GM18499 (cell line): ENCODE measurements around the gene SLC26A5.

Source experiments
- ATAC-seq: cut with Tn5 transposase; IDR thresholded peaks from one replicate; pipeline ENCODE4 v1.9.1; 2021; ENCODE audit warnings: moderate number of reproducible peaks; ENCODE audit not compliant: insufficient read depth, unreplicated experiment

Gene SLC26A5

DNA sequence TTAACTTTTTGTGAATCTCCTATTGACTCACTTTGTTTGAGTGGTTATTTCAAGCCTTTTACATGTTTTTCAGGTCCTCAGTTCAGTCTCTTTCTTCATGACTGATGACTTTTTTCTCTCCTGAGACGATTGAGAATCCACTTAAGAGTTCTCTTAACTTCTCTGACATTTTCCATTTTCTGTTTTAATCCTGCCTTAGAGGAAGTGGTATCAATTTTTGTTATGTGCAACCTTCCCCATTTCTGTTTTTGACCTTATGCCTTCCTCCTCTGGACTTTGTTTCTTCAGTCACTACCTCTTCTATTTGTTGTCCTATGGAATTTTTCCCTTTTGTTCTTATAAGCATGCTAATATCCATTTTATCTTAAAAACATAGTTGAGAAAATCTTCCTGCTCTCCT, 96.2 kb downstream of the SLC26A5 start:
- no peak for ATAC-seq

DNA sequence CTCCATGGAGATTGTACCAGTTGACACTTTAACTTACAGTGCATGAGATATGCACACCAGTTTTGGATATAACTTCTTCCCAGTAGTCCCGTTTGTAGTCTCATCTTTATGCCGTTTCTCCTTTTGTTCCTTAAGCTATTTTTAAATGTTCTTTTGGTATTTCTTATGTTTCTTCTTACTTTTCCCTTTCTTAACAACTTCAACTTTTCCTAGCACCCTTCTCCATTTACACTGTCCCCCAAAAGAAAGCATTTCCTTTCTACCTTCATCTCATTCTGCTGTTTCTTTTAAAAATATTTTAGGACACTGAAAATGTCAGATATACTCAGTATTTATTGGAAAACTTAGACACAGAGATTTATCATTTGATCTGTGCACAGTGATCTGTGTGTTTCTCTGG, 97.0 kb downstream of the SLC26A5 start:
- ATAC-seq: no peak

- no peak for ATAC-seq
These were observed 97.6 kb downstream of the SLC26A5 start for GRCh38 chr7:103348452-103348851.

- ATAC-seq: peak; percentile 49
These were observed 98.3 kb downstream of the SLC26A5 start, which contains the start of gene PSMC2 for GRCh38 chr7:103347507-103348267. Gene PSMC2, plus strand, starts transcription at chr7:103347643. Its CDS starts 69 bp downstream, at chr7:103347712.

DNA sequence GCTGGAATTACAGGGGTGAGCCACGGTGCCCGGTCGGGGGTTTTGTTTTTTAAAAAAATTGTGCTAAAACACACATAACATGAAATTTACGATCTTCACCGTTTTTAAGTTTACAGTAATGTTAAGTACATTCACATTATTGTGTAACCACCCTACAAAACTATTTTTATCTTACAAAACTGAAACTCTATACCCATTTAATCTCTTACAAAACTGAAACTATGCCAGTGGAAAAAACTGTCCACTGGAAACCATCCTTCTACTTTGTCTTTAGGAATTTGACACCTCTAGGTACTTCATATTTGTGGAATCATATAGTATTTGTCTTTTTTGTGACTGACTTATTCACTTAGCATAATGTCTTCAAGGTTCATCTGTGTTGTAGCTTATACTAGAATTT, 99.6 kb downstream of the SLC26A5 start:
- no peak for ATAC-seq

GRCh38 chr7:103344453-103345149, 101.4 kb downstream of the SLC26A5 start, which contains the start of gene DNAJC2:
Gene DNAJC2, minus strand, starts transcription at chr7:103344767. Its CDS starts 145 bp downstream, at chr7:103344622.
- peak; percentile 43 for ATAC-seq

DNA sequence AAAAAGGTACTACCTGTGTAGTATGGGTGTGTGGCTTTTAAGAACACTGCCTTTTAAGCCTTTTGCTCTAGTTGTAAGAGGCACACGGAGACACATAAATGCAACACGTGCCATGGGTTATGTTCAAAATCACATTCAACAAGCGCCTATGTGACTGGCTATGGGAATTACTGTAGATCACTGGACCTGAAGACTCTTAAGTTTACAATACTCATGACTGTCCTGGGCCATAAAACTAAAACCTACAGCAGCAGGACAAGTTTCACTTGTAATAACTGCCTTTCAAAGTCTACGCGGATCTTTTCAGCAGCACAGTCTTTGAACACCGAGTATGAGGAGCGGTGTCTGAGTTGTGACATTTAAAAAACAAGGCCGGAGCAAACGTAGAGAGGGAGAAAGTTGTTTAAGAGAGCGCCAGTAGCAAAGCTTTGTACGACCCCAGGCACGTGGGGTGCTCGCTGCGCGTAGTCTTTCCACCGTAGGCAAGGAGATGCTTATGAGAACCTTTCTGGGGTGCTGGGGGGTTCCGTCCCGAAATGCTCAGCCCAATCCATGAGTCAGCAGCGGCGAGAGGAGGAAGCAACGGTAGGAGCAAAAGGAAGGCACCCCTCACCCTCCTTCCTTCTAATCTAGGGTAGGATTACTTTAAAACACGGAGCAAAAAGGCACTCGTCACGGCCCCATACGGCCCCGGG, 102.1 kb downstream of the SLC26A5 start:
- no peak for ATAC-seq

- no peak for ATAC-seq
These were observed 102.7 kb downstream of the SLC26A5 start for GRCh38 chr7:103343332-103343731.

GRCh38 chr7:103341466-103341865, 104.5 kb downstream of the SLC26A5 start:
- no peak for ATAC-seq

GRCh38 chr7:103338864-103339263, 107.1 kb downstream of the SLC26A5 start:
- no peak for ATAC-seq

DNA sequence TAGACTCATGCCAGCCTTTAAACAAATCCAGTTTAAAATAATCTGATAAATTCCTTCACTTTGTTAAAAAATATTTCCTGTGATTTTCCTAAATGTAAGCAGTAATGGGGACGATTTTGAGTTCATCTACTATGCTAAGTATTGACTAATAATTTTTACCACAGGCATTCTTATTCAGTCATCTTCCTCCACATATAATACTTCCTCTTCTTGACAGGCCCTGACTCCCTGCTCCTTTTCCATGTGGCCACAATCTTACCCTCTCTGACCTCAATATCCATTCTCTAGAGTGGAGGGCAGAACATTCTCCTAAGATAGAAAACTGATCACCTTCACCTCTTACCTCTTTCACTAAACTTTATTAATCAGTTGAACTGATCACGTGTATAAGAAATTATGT, 109.2 kb downstream of the SLC26A5 start:
- ATAC-seq: no peak

GRCh38 chr7:103325744-103326143, 120.3 kb downstream of the SLC26A5 start:
- no peak for ATAC-seq
